HG03103 (cell line): ENCODE results near the gene E4F1.
A peak's percentile ranks its signal among the peaks of the same experiment; 100 is the strongest.
"Not testable (repeated sequence)": the region's sequence is repeated elsewhere in the genome, so short reads cannot be mapped to it uniquely, and the experiment has no call there.

ENCODE experiments used
- ATAC-seq: cut with Tn5 transposase; IDR thresholded peaks from one replicate; pipeline ENCODE4 v1.9.1; 2021; ENCODE audit warnings: low read depth; ENCODE audit not compliant: unreplicated experiment

E4F1 gene

GRCh38 chr16:2242598-2242997, 19.2 kb downstream of the E4F1 start:
- no peak for ATAC-seq

- ATAC-seq, result no peak
Observed at GRCh38 chr16:2243031-2243528, 19.7 kb downstream of the E4F1 start.

GRCh38 chr16:2243781-2244180, 20.4 kb downstream of the E4F1 start:
- ATAC-seq, result no peak

GRCh38 chr16:2244301-2244700, 20.9 kb downstream of the E4F1 start:
- no peak for ATAC-seq

- no peak for ATAC-seq
Observed at GRCh38 chr16:2244926-2245795, 21.8 kb downstream of the E4F1 start.

- no peak for ATAC-seq
Observed at GRCh38 chr16:2246301-2246885, 23.0 kb downstream of the E4F1 start.

GRCh38 chr16:2250652-2251295, 27.4 kb downstream of the E4F1 start:
- no peak for ATAC-seq

- peak; percentile 80 for ATAC-seq
Observed at GRCh38 chr16:2251296-2252111, 28.1 kb downstream of the E4F1 start, which contains the start of gene ECI1. TSS of gene ECI1 (minus strand) at chr16:2251587. CDS start at chr16:2251566, 21 bp downstream.

GRCh38 chr16:2252806-2253148, 29.4 kb downstream of the E4F1 start:
- no peak for ATAC-seq

- no peak for ATAC-seq
Observed at GRCh38 chr16:2253293-2253692, 29.9 kb downstream of the E4F1 start.

- no peak for ATAC-seq
Observed at GRCh38 chr16:2256531-2257140, 33.2 kb downstream of the E4F1 start.

- ATAC-seq, result no peak
Observed at GRCh38 chr16:2257726-2258125, 34.3 kb downstream of the E4F1 start.

- ATAC-seq, result not testable (repeated sequence)
Observed at GRCh38 chr16:2258530-2258929, 35.1 kb downstream of the E4F1 start.

- no peak for ATAC-seq
Observed at GRCh38 chr16:2260250-2260649, 36.9 kb downstream of the E4F1 start.

GRCh38 chr16:2263026-2263425, 39.6 kb downstream of the E4F1 start:
- ATAC-seq, result not testable (repeated sequence)

GRCh38 chr16:2266887-2267286, 43.5 kb downstream of the E4F1 start:
- not testable (repeated sequence) for ATAC-seq

- ATAC-seq, result peak; percentile 31
Observed at GRCh38 chr16:2267505-2267912, 44.1 kb downstream of the E4F1 start.

GRCh38 chr16:2267913-2268666, 44.7 kb downstream of the E4F1 start, which contains the start of gene RNPS1:
TSS of gene RNPS1 (minus strand) at chr16:2268126. CDS start at chr16:2264643, 3,483 bp downstream.
- ATAC-seq, result peak; percentile 67

GRCh38 chr16:2270070-2270462, 46.7 kb downstream of the E4F1 start:
- no peak for ATAC-seq
